HepG2 (cell line): ENCODE data around the gene MAJIN. TPM values are rescaled to one million over a fixed set of nuclear protein-coding genes. Genes with fewer than 3 reads are reported as not detected.

Experiments
- ETS1 ChIP-seq: sonication (generic); formaldehyde crosslinking; IDR thresholded peaks from 2 replicates; pipeline ENCODE4 v1.4.0; 2020; ENCODE audit warnings: missing genetic modification reagents
- FOXA3 ChIP-seq: IDR thresholded peaks from 2 replicates; pipeline ENCODE4 v1.6.1; 2016; ENCODE audit warnings: missing genetic modification reagents, missing compliant biosample characterization
- GMEB1 ChIP-seq: sonication (generic); formaldehyde crosslinking; IDR thresholded peaks from 2 replicates; pipeline ENCODE4 v1.5.1; 2020; ENCODE audit warnings: missing genetic modification reagents, mild to moderate bottlenecking, borderline replicate concordance
- HOXA3 ChIP-seq: sonication (generic); formaldehyde crosslinking; IDR thresholded peaks from 2 replicates; pipeline ENCODE4 v1.5.0; 2020; ENCODE audit warnings: missing genetic modification reagents
- MIER2 ChIP-seq: IDR thresholded peaks from 2 replicates; pipeline ENCODE4 v1.6.1; 2016; ENCODE audit warnings: missing biosample characterization, missing genetic modification reagents
- MIER3 ChIP-seq: IDR thresholded peaks from 2 replicates; pipeline ENCODE4 v1.6.1; 2016; ENCODE audit warnings: missing compliant biosample characterization, borderline replicate concordance
- NCOR1 ChIP-seq: fragments of 200-600 bp; sonication (generic); IDR thresholded peaks from 2 replicates; pipeline ENCODE4 v1.7.0; 2017; ENCODE audit warnings: antibody characterized with exemption, low read length, borderline replicate concordance
- RBM22 ChIP-seq: fragments of 200-400 bp; formaldehyde crosslinking; optimal IDR thresholded peaks from 2 replicates; pipeline ENCODE3; 2017; ENCODE audit warnings: mild to moderate bottlenecking, low read length, moderate library complexity
- REST ChIP-seq, 2 experiments: IDR thresholded peaks; 2 replicates each; pipeline ENCODE4 v1.6.1; 2011 to 2012; ENCODE audit warnings: low read length in 2 of 2, borderline replicate concordance in 1 of 2, low read depth in 1 of 2, mild to moderate bottlenecking in 1 of 2, moderate library complexity in 1 of 2
- RFX3 ChIP-seq: IDR thresholded peaks from 2 replicates; pipeline ENCODE4 v1.6.1; 2016; ENCODE audit warnings: missing biosample characterization, missing genetic modification reagents
- SMARCE1 ChIP-seq: fragments of 450-650 bp; IDR thresholded peaks from 2 replicates; pipeline ENCODE4 v1.6.1; 2017; ENCODE audit warnings: borderline replicate concordance
- TARDBP ChIP-seq: sonication (generic); formaldehyde crosslinking; IDR thresholded peaks from 2 replicates; pipeline ENCODE4 v1.8.0; 2022; ENCODE audit warnings: mild to moderate bottlenecking, missing genetic modification reagents
- TFDP1 ChIP-seq: IDR thresholded peaks from 2 replicates; pipeline ENCODE4 v1.6.1; 2016; ENCODE audit warnings: missing compliant biosample characterization, missing genetic modification reagents, borderline replicate concordance
- ZNF138 ChIP-seq: sonication (generic); formaldehyde crosslinking; IDR thresholded peaks from 2 replicates; pipeline ENCODE4 v1.5.0; 2020; ENCODE audit warnings: mild to moderate bottlenecking, low read depth, missing genetic modification reagents
- ZNF143 ChIP-seq: sonication (generic); formaldehyde crosslinking; IDR thresholded peaks from 2 replicates; pipeline ENCODE4 v1.4.0; 2020; ENCODE audit warnings: missing genetic modification reagents
- ZNF333 ChIP-seq: sonication (generic); formaldehyde crosslinking; IDR thresholded peaks from 2 replicates; pipeline ENCODE4 v1.4.0; 2020; ENCODE audit warnings: mild to moderate bottlenecking, missing genetic modification reagents, borderline replicate concordance
- ZNF382 ChIP-seq: sonication (generic); formaldehyde crosslinking; IDR thresholded peaks from 2 replicates; pipeline ENCODE4 v1.5.0; 2020; ENCODE audit warnings: missing genetic modification reagents, mild to moderate bottlenecking, borderline replicate concordance
- ZNF605 ChIP-seq: sonication (generic); formaldehyde crosslinking; IDR thresholded peaks from 2 replicates; pipeline ENCODE4 v1.8.0; 2022; ENCODE audit warnings: mild to moderate bottlenecking, missing genetic modification reagents
- ZNF652 ChIP-seq: IDR thresholded peaks from 2 replicates; pipeline ENCODE4 v1.6.1; 2016; ENCODE audit warnings: low read depth, borderline replicate concordance
- ZNF672 ChIP-seq: sonication (generic); formaldehyde crosslinking; IDR thresholded peaks from 2 replicates; pipeline ENCODE4 v1.8.1; 2022; ENCODE audit warnings: missing genetic modification reagents
- ZNF724P ChIP-seq: sonication (generic); formaldehyde crosslinking; IDR thresholded peaks from 2 replicates; pipeline ENCODE4 v1.8.0; 2022; ENCODE audit warnings: missing genetic modification reagents, borderline replicate concordance
- ZNF780A ChIP-seq: sonication (generic); formaldehyde crosslinking; IDR thresholded peaks from 2 replicates; pipeline ENCODE4 v1.8.0; 2022; ENCODE audit warnings: mild to moderate bottlenecking, missing genetic modification reagents, moderate library complexity
- polyA plus RNA-seq, 8 experiments: library from polyadenylated mRNA; depleted of rRNA in 3 of 8; stranded (reverse) in 7 of 8; unstranded in 1 of 8; fragments of >200 nt; fragmentation: Illumina TruSeq in 4 of 8; extraction: Trizol in 4 of 8; gene quantifications; 2 replicates each; pipeline versions ENCODE4 v1.2.1 to v1.2.3, GENCODE V29; 2011 to 2016; ENCODE audit warnings: low read depth in 4 of 8, missing spikeins in 1 of 8, mixed read lengths in 1 of 8; ENCODE audit not compliant: insufficient read depth in 1 of 8
- total RNA-seq, 5 experiments: library from RNA; depleted of rRNA; stranded (reverse); fragments of >200 nt; fragmentation: Illumina TruSeq; extraction: Trizol; gene quantifications; 2 replicates each; pipeline ENCODE4 v1.2.3, GENCODE V29; 2016; ENCODE audit warnings: low read depth in 1 of 5

MAJIN gene
- total and polyA plus RNA-seq, 2 of the 13 experiments (the other 11 are each of a cell fraction or from before 2014, with no cell fraction given), result not detected

- TF ChIP-seq ZNF724P (CRISPR knock-in tag), result no peak
- no peak for TF ChIP-seq ETS1 (CRISPR knock-in tag)
- TF ChIP-seq RFX3 (CRISPR knock-in tag), result no peak
- TF ChIP-seq HOXA3 (CRISPR knock-in tag), result peak; percentile 67; the same call in 1 of the 2 replicates
- no peak for TF ChIP-seq ZNF382 (CRISPR knock-in tag)
- TF ChIP-seq NCOR1, result no peak
- TF ChIP-seq MIER3 (CRISPR knock-in tag), result peak; percentile 49; the same call in 1 of the 2 replicates
- no peak for TF ChIP-seq ZNF333 (CRISPR knock-in tag)
- TF ChIP-seq GMEB1, result peak; percentile 90
- no peak for TF ChIP-seq ZNF780A (CRISPR knock-in tag)
- peak; percentile 89 for TF ChIP-seq ZNF143 (CRISPR knock-in tag)
- no peak for TF ChIP-seq REST (IDR thresholded peaks at IDR 0.05; ENCODE audit: borderline replicate concordance in 1 of 2, low read depth in 1 of 2, low read length in 2 of 2)
- no peak for TF ChIP-seq ZNF605 (CRISPR knock-in tag)
- no peak for TF ChIP-seq ZNF672 (CRISPR knock-in tag)
- peak; percentile 48 for TF ChIP-seq FOXA3 (CRISPR knock-in tag)
- no peak for TF ChIP-seq RBM22
- TF ChIP-seq TARDBP (CRISPR knock-in tag), result peak; percentile 55; the same call in 1 of the 2 replicates
- TF ChIP-seq TFDP1 (CRISPR knock-in tag), result no peak
- TF ChIP-seq MIER2 (CRISPR knock-in tag), result no peak
- peak; percentile 99 for TF ChIP-seq ZNF652 (CRISPR knock-in tag)
- TF ChIP-seq SMARCE1, result no peak
- no peak for TF ChIP-seq ZNF138 (CRISPR knock-in tag)
Measured at GRCh38 chr11:64923944-64924909, 47.7 kb downstream of the MAJIN start, which contains the start of gene PPP2R5B (continued).
